Neural progenitor cell (in vitro differentiated cells): Measurements from ENCODE around the gene NUP62CL. TPM values are rescaled to one million over a fixed set of nuclear protein-coding genes. Genes with fewer than 3 reads are reported as not detected.

ENCODE experiments used
- DNase-seq: peaks from one replicate; pipeline ENCODE4 v3.0.0-alpha.2; 2016; ENCODE audit warnings: low spot score
- H2AFZ ChIP-seq: fragments of 200-600 bp; sonication (generic); replicated peaks from 2 replicates; pipeline ENCODE4 v1.6.1; 2016; ENCODE audit warnings: antibody characterized with exemption
- H3F3A ChIP-seq: fragments of 200-600 bp; sonication (generic); 2 replicates; pipeline ENCODE4 v1.6.1; 2016; ENCODE audit warnings: antibody characterized with exemption, low read depth
- H3K27ac ChIP-seq: fragments of 200-600 bp; sonication (generic); 2 replicates; pipeline ENCODE4 v1.5.1; 2016; ENCODE audit warnings: mild to moderate bottlenecking
- H3K27me3 ChIP-seq: fragments of 200-600 bp; sonication (generic); 2 replicates; pipeline ENCODE4 v1.6.1; 2016; ENCODE audit warnings: mild to moderate bottlenecking, moderate library complexity
- H3K36me3 ChIP-seq: fragments of 200-600 bp; sonication (generic); 2 replicates; pipeline ENCODE4 v1.5.1; 2016
- H3K4me1 ChIP-seq: fragments of 200-600 bp; sonication (generic); 2 replicates; pipeline ENCODE4 v1.6.1; 2016; ENCODE audit warnings: mixed run types
- H3K4me2 ChIP-seq: fragments of 200-600 bp; sonication (generic); 2 replicates; pipeline ENCODE4 v1.6.1; 2016
- H3K4me3 ChIP-seq: fragments of 200-600 bp; sonication (generic); 2 replicates; pipeline ENCODE4 v1.5.1; 2016
- H3K79me2 ChIP-seq: fragments of 200-600 bp; sonication (generic); 2 replicates; pipeline ENCODE4 v1.6.1; 2016; ENCODE audit warnings: low read depth
- H3K9ac ChIP-seq: fragments of 200-600 bp; sonication (generic); 2 replicates; pipeline ENCODE4 v1.6.1; 2016
- H3K9me3 ChIP-seq: fragments of 200-600 bp; sonication (generic); 2 replicates; pipeline ENCODE4 v1.5.1; 2016; ENCODE audit warnings: low read depth
- H4K20me1 ChIP-seq: fragments of 200-600 bp; sonication (generic); 2 replicates; pipeline ENCODE4 v1.6.1; 2016; ENCODE audit warnings: low read depth
- H3K27ac Mint-ChIP-seq: 3 replicates; pipeline ENCODE4 v1.8.0; 2021; ENCODE audit warnings: mixed read lengths
- H3K27me3 Mint-ChIP-seq: 2 replicates; pipeline ENCODE4 v1.8.0; 2022; ENCODE audit warnings: low read depth, mild to moderate bottlenecking, inconsistent platforms, moderate library complexity, mixed read lengths; ENCODE audit not compliant: insufficient read depth
- H3K36me3 Mint-ChIP-seq: 3 replicates; pipeline ENCODE4 v1.8.0; 2021; ENCODE audit warnings: mixed read lengths
- H3K4me1 Mint-ChIP-seq: 3 replicates; pipeline ENCODE4 v1.8.0; 2021; ENCODE audit warnings: mixed read lengths
- H3K4me3 Mint-ChIP-seq: 3 replicates; pipeline ENCODE4 v1.8.0; 2021; ENCODE audit warnings: mild to moderate bottlenecking, moderate library complexity, mixed read lengths
- H3K9me3 Mint-ChIP-seq: 3 replicates; pipeline ENCODE4 v1.8.0; 2020; ENCODE audit warnings: mixed read lengths
- EZH2 ChIP-seq: fragments of 200-600 bp; sonication (generic); IDR thresholded peaks from 2 replicates; pipeline ENCODE4 v1.6.1; 2017; ENCODE audit warnings: antibody characterized with exemption, mild to moderate bottlenecking, moderate library complexity
- EZH2phosphoT487 ChIP-seq: fragments of 200-600 bp; sonication (generic); IDR thresholded peaks from 2 replicates; pipeline ENCODE4 v1.6.1; 2017; ENCODE audit warnings: antibody characterized with exemption
- small RNA-seq: library from RNA; depleted of rRNA; stranded (forward); fragments of <200 nt; gene quantifications from one replicate; pipeline ENCODE3, GENCODE V24; 2015
- total RNA-seq: library from RNA; depleted of rRNA; stranded (reverse); fragments of >200 nt; gene quantifications from 2 replicates; pipeline ENCODE4 v1.2.3, GENCODE V29; 2015; ENCODE audit warnings: low replicate concordance
- TF ChIP-seq, protein P1 (sequence below): fragments of 200-600 bp; sonication (generic); IDR thresholded peaks from 2 replicates; pipeline ENCODE4 v1.5.1; 2017; ENCODE audit warnings: antibody characterized with exemption, mild to moderate bottlenecking

The NUP62CL gene
- total RNA-seq, 1 donor from 2014 or later, result 16.9 TPM

DNA sequence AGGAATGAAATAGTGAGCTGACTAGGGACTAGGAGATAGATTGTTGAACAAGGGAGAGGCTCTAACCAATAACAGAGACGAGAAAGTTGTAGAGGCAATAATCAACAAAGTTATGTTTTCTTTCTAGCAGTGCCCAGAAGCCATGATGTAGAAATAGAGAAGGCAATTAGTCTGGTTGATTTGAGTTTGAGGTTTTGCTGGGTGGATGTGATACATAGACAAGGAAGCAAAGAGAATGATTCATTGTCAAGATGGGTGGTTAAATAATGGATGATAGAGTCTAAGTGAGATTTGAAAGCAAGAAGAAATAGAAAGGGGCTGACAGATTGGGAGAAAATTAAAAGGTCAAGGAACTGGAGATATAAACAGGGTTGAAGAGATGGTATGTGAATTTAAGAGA, 98.8 kb downstream of the NUP62CL start:
- no peak overlapping the region for H3K27ac Mint-ChIP-seq
- peaks cover 14% of the 10 kb centered on the region for H3K9me3 Mint-ChIP-seq
- H3K27ac ChIP-seq, result no peak overlapping the region
- H3K27me3 Mint-ChIP-seq, result no peaks in the 10 kb centered on the region
- no peaks in the 10 kb centered on the region for H4K20me1 ChIP-seq
- DNase-seq, result no peak
- no peak overlapping the region for H2AFZ ChIP-seq
- peaks cover 13% of the 10 kb centered on the region for H3K9me3 ChIP-seq
- no peaks in the 10 kb centered on the region for H3K4me1 ChIP-seq
- H3K79me2 ChIP-seq, result peaks cover 10% of the 10 kb centered on the region
- H3K4me3 ChIP-seq, result no peak overlapping the region
- peaks cover 25% of the 10 kb centered on the region for H3K36me3 ChIP-seq
- no peak overlapping the region for H3K4me3 Mint-ChIP-seq
- no peaks in the 10 kb centered on the region for H3K4me1 Mint-ChIP-seq
- no peak overlapping the region for H3K9ac ChIP-seq
- no peaks in the 10 kb centered on the region for H3K27me3 ChIP-seq
- TF ChIP-seq EZH2phosphoT487 (no peak), EZH2 (no peak)
- TF ChIP-seq, protein P1, sequence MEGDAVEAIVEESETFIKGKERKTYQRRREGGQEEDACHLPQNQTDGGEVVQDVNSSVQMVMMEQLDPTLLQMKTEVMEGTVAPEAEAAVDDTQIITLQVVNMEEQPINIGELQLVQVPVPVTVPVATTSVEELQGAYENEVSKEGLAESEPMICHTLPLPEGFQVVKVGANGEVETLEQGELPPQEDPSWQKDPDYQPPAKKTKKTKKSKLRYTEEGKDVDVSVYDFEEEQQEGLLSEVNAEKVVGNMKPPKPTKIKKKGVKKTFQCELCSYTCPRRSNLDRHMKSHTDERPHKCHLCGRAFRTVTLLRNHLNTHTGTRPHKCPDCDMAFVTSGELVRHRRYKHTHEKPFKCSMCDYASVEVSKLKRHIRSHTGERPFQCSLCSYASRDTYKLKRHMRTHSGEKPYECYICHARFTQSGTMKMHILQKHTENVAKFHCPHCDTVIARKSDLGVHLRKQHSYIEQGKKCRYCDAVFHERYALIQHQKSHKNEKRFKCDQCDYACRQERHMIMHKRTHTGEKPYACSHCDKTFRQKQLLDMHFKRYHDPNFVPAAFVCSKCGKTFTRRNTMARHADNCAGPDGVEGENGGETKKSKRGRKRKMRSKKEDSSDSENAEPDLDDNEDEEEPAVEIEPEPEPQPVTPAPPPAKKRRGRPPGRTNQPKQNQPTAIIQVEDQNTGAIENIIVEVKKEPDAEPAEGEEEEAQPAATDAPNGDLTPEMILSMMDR, result no peak
- H3K4me2 ChIP-seq, result no peak overlapping the region
- no peaks in the 10 kb centered on the region for H3F3A ChIP-seq
- peaks cover 54% of the 10 kb centered on the region for H3K36me3 Mint-ChIP-seq

DNA sequence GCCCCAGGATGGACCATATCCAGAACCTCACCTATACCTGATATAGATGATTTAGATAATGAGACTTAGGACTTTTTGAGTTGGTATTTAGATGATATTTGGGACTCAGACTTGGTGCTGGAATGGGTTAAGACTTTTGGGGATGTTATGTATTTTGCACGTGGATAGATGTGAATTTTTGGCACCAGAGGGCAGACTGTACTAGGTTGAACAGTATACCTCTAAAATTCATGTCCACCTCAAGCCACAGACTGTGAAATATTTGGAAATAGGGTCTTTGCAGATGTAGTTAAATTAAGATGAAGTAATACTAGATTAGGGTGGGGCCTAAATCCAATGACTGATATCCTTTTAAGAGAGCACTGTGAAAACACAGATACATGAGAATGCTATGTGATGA, 103.3 kb downstream of the NUP62CL start:
- Histone ChIP-seq H3K27ac (no peak overlapping the region), H3K27me3 (no peaks in the 10 kb centered on the region), H3K9ac (no peak overlapping the region), H3K4me1 (no peaks in the 10 kb centered on the region), H3K4me3 (no peak overlapping the region), H3K36me3 (peaks cover 4% of the 10 kb centered on the region), H4K20me1 (no peaks in the 10 kb centered on the region), H2AFZ (no peak overlapping the region), H3K9me3 (no peaks in the 10 kb centered on the region), H3F3A (no peaks in the 10 kb centered on the region), H3K79me2 (no peaks in the 10 kb centered on the region), H3K4me2 (no peak overlapping the region)
- Mint-ChIP-seq H3K4me1 (no peaks in the 10 kb centered on the region), H3K27me3 (no peaks in the 10 kb centered on the region), H3K4me3 (no peak overlapping the region), H3K9me3 (peaks cover 9% of the 10 kb centered on the region), H3K36me3 (peaks cover 43% of the 10 kb centered on the region), H3K27ac (no peak overlapping the region)
- TF ChIP-seq, protein P1, result peak; percentile 15
- TF ChIP-seq EZH2 (no peak), EZH2phosphoT487 (no peak)
- DNase-seq, result no peak

DNA sequence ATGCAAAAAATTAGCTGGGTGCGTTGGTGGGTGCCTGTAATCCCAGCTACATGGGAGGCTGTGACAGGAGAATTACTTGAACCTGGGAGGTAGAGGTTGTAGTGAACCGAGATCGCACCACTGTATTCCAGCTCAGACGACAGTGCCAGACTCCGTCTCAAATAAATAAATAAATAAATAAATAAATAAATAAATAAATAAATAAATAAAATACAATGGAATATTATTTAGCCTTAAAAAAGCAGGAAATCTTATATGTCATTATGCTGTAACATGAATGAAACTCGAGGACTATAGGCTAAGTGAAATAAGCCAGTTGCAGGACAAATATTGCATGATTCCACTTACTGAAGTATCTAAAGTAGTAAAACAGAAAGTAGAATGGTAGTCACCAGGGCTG, 130.1 kb downstream of the NUP62CL start:
- Histone ChIP-seq H3K4me1 (no peaks in the 10 kb centered on the region), H3K27ac (no peak overlapping the region), H3K4me2 (no peak overlapping the region), H3K9ac (no peak overlapping the region), H3K27me3 (no peaks in the 10 kb centered on the region), H3K4me3 (no peak overlapping the region), H3F3A (no peaks in the 10 kb centered on the region), H3K36me3 (peaks cover 4% of the 10 kb centered on the region), H4K20me1 (no peaks in the 10 kb centered on the region), H3K9me3 (peaks cover 17% of the 10 kb centered on the region), H3K79me2 (no peaks in the 10 kb centered on the region), H2AFZ (no peak overlapping the region)
- Mint-ChIP-seq H3K4me3 (no peak overlapping the region), H3K27ac (no peak overlapping the region), H3K4me1 (no peaks in the 10 kb centered on the region), H3K9me3 (peaks cover 48% of the 10 kb centered on the region), H3K36me3 (peaks cover 57% of the 10 kb centered on the region), H3K27me3 (no peaks in the 10 kb centered on the region)
- no peak for DNase-seq
- TF ChIP-seq EZH2 (no peak), EZH2phosphoT487 (no peak)
- TF ChIP-seq, protein P1, result no peak

Small RNA genes within 50 kb of the gene (small RNA-seq; reads per million reads assigned to genes)
- gene RF00019, result not detected

Other genes starting within 250 kb of the NUP62CL start
- 4.2 and 7.6 TPM in 2 replicates for gene MORC4, start 206.2 kb downstream of the NUP62CL start, total RNA-seq
- 16.6 and 29.1 TPM in 2 replicates for gene RBM41, start 87.6 kb downstream of the NUP62CL start, total RNA-seq
- gene DNAAF6, start 178 bp upstream of the NUP62CL start, total RNA-seq, result 0.07 TPM in 1 of 2 replicates, not detected in the other
- 0.04 and 0.28 TPM in 2 replicates for gene FRMPD3, start 243.2 kb upstream of the NUP62CL start, total RNA-seq